ENCODE results near the gene RNASEL.

DNA sequence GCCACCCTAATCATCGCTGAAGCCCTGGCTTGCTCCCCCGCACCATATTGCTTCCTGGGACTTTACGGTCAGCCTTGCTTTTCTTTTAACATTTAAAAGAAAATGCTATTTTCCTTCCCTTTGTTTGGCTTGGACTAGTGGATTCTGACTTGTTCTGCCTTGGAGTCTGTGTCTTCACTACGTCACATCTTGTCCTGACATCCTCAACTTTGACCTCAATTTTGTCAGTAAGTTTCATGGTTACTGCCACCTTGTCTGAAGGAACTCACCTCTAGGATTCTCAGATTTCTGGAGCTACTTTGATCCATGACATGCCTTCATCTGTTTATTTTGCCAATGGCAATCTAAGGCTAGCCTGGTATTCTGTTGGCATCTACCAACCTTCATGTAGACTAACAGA, 4.3 kb downstream of the RNASEL start:
- no peak for TF ChIP-seq TOX (CRISPR knock-in tag; IDR thresholded peaks at IDR 0.05; ENCODE audit: borderline replicate concordance)
- TF ChIP-seq, protein P1, sequence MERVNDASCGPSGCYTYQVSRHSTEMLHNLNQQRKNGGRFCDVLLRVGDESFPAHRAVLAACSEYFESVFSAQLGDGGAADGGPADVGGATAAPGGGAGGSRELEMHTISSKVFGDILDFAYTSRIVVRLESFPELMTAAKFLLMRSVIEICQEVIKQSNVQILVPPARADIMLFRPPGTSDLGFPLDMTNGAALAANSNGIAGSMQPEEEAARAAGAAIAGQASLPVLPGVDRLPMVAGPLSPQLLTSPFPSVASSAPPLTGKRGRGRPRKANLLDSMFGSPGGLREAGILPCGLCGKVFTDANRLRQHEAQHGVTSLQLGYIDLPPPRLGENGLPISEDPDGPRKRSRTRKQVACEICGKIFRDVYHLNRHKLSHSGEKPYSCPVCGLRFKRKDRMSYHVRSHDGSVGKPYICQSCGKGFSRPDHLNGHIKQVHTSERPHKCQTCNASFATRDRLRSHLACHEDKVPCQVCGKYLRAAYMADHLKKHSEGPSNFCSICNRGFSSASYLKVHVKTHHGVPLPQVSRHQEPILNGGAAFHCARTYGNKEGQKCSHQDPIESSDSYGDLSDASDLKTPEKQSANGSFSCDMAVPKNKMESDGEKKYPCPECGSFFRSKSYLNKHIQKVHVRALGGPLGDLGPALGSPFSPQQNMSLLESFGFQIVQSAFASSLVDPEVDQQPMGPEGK (CRISPR knock-in tag; IDR thresholded peaks at IDR 0.05; ENCODE audit: borderline replicate concordance), result no peak
- no peak for TF ChIP-seq BACH2 (CRISPR knock-in tag; IDR thresholded peaks at IDR 0.05; ENCODE audit: borderline replicate concordance)
- TF ChIP-seq, protein P2, sequence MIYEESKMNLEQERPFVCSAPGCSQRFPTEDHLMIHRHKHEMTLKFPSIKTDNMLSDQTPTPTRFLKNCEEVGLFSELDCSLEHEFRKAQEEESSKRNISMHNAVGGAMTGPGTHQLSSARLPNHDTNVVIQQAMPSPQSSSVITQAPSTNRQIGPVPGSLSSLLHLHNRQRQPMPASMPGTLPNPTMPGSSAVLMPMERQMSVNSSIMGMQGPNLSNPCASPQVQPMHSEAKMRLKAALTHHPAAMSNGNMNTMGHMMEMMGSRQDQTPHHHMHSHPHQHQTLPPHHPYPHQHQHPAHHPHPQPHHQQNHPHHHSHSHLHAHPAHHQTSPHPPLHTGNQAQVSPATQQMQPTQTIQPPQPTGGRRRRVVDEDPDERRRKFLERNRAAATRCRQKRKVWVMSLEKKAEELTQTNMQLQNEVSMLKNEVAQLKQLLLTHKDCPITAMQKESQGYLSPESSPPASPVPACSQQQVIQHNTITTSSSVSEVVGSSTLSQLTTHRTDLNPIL (CRISPR knock-in tag; IDR thresholded peaks at IDR 0.05; ENCODE audit: low read depth), result no peak
- TF ChIP-seq, protein P3, sequence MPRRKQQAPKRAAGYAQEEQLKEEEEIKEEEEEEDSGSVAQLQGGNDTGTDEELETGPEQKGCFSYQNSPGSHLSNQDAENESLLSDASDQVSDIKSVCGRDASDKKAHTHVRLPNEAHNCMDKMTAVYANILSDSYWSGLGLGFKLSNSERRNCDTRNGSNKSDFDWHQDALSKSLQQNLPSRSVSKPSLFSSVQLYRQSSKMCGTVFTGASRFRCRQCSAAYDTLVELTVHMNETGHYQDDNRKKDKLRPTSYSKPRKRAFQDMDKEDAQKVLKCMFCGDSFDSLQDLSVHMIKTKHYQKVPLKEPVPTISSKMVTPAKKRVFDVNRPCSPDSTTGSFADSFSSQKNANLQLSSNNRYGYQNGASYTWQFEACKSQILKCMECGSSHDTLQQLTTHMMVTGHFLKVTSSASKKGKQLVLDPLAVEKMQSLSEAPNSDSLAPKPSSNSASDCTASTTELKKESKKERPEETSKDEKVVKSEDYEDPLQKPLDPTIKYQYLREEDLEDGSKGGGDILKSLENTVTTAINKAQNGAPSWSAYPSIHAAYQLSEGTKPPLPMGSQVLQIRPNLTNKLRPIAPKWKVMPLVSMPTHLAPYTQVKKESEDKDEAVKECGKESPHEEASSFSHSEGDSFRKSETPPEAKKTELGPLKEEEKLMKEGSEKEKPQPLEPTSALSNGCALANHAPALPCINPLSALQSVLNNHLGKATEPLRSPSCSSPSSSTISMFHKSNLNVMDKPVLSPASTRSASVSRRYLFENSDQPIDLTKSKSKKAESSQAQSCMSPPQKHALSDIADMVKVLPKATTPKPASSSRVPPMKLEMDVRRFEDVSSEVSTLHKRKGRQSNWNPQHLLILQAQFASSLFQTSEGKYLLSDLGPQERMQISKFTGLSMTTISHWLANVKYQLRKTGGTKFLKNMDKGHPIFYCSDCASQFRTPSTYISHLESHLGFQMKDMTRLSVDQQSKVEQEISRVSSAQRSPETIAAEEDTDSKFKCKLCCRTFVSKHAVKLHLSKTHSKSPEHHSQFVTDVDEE (CRISPR knock-in tag; IDR thresholded peaks at IDR 0.05), result no peak

Measured in SK-N-SH treated with all-trans-retinoic acid at 6 μM for 48 hours (cell line).